Measurements from ENCODE around the gene COX6B2.

DNA sequence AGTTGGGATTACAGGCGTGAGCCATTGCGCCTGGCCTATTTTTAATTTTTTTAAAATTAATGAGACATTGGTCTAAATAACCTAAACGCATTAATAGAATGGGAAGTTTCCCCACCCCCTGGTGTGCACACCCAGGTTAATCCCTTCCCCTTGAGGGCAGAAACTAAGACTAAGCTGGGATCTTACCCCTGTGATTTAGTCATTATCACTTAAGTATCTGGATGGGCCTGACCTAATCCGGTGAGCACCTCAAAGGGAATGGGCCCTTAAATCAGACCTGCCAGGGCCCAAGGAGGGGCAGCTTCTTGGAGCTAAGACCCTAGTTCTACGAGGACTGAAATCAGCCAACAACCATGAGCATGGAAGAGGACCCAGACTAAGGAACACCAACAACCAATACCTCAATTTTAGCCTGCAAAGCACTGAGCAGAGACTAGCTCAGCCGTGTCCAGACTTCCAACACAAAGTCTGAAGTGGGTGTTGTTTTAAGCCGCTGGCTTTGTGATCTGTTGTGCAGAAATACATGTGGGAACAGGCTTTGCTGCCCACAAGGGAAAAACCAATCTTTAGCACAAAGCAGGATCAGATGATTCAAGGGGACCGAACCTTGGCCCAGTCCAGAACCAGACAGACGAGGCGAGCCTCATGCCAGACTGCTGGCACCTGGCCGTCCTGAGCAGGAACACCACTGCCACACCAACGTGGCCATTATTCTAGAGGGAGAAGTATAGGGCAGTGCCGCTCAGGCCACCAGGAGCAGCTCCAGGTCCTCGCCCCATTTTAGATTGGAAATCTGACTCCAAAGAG, 46.0 kb upstream of the COX6B2 start:
- TF ChIP-seq SRSF1 (optimal IDR thresholded peaks at IDR 0.05; ENCODE audit: low read depth, low read length), result no peak
- no peak for TF ChIP-seq NFRKB (IDR thresholded peaks at IDR 0.05)
- TF ChIP-seq SP1 (IDR thresholded peaks at IDR 0.05), result no peak
- no peak for TF ChIP-seq SP1 (CRISPR knock-in tag; IDR thresholded peaks at IDR 0.05)
- no peak for TF ChIP-seq FOXC1 (CRISPR knock-in tag; IDR thresholded peaks at IDR 0.05; ENCODE audit: borderline replicate concordance)
- no peak for TF ChIP-seq FOSL1 (CRISPR knock-in tag; IDR thresholded peaks at IDR 0.05; ENCODE audit: borderline replicate concordance)
- TF ChIP-seq NR2C2 (CRISPR knock-in tag; IDR thresholded peaks at IDR 0.05; ENCODE audit: borderline replicate concordance), result no peak
- TF ChIP-seq, protein P1, sequence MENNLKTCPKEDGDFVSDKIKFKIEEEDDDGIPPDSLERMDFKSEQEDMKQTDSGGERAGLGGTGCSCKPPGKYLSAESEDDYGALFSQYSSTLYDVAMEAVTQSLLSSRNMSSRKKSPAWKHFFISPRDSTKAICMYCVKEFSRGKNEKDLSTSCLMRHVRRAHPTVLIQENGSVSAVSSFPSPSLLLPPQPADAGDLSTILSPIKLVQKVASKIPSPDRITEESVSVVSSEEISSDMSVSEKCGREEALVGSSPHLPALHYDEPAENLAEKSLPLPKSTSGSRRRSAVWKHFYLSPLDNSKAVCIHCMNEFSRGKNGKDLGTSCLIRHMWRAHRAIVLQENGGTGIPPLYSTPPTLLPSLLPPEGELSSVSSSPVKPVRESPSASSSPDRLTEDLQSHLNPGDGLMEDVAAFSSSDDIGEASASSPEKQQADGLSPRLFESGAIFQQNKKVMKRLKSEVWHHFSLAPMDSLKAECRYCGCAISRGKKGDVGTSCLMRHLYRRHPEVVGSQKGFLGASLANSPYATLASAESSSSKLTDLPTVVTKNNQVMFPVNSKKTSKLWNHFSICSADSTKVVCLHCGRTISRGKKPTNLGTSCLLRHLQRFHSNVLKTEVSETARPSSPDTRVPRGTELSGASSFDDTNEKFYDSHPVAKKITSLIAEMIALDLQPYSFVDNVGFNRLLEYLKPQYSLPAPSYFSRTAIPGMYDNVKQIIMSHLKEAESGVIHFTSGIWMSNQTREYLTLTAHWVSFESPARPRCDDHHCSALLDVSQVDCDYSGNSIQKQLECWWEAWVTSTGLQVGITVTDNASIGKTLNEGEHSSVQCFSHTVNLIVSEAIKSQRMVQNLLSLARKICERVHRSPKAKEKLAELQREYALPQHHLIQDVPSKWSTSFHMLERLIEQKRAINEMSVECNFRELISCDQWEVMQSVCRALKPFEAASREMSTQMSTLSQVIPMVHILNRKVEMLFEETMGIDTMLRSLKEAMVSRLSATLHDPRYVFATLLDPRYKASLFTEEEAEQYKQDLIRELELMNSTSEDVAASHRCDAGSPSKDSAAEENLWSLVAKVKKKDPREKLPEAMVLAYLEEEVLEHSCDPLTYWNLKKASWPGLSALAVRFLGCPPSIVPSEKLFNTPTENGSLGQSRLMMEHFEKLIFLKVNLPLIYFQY (CRISPR knock-in tag; IDR thresholded peaks at IDR 0.05; ENCODE audit: borderline replicate concordance), result no peak
- TF ChIP-seq POLR2A (IDR thresholded peaks at IDR 0.05; ENCODE audit: insufficient read depth in 1 of 2, low read depth in 2 of 2, low read length in 2 of 2), result no peak

Data from HepG2 (cell line).